ENCODE measurements around the gene TBC1D17. TPM values are rescaled to one million over a fixed set of nuclear protein-coding genes. Genes with fewer than 3 reads are reported as not detected.

The TBC1D17 gene
- total and polyA plus RNA-seq, 2 of the 13 experiments (the other 11 are each of a cell fraction or from before 2014, with no cell fraction given) = 9.7 to 16.9 TPM

- TF ChIP-seq RBFOX2 (IDR thresholded peaks at IDR 0.05; ENCODE audit: low read depth, low read length) (peak; percentile 81), ZEB1 (IDR thresholded peaks at IDR 0.05; ENCODE audit: insufficient replicate concordance, low read depth) (peak; percentile 44), ZBTB25 (CRISPR knock-in tag; IDR thresholded peaks at IDR 0.05) (0 out of 2 replicates have a peak, but pooled peaks have one; percentile 7), ZNF710 (CRISPR knock-in tag; IDR thresholded peaks at IDR 0.05; ENCODE audit: borderline replicate concordance) (0 out of 2 replicates have a peak, but pooled peaks have one; percentile 52), MED1 (CRISPR knock-in tag; IDR thresholded peaks at IDR 0.05) (0 out of 2 replicates have a peak, but pooled peaks have one; percentile 8), SP4 (CRISPR knock-in tag; IDR thresholded peaks at IDR 0.05) (0 out of 2 replicates have a peak, but pooled peaks have one; percentile 3), RXRB (CRISPR knock-in tag; IDR thresholded peaks at IDR 0.05; ENCODE audit: borderline replicate concordance) (no peak; the same call in 1 of the 2 replicates), ZNF747 (CRISPR knock-in tag; IDR thresholded peaks at IDR 0.05; ENCODE audit: borderline replicate concordance) (no peak; the same call in 1 of the 2 replicates), RFX5 (IDR thresholded peaks at IDR 0.05; ENCODE audit: low read depth, low read length) (no peak), RXRA (CRISPR knock-in tag; IDR thresholded peaks at IDR 0.05) (peak; percentile 77), AGO2 (optimal IDR thresholded peaks at IDR 0.05; ENCODE audit: low read depth, low read length) (peak; percentile 85), TSC22D2 (CRISPR knock-in tag; IDR thresholded peaks at IDR 0.05; ENCODE audit: borderline replicate concordance) (0 out of 2 replicates have a peak, but pooled peaks have one; percentile 11), ZNF773 (CRISPR knock-in tag; IDR thresholded peaks at IDR 0.05; ENCODE audit: borderline replicate concordance) (no peak), ZNF263 (CRISPR knock-in tag; IDR thresholded peaks at IDR 0.05) (peak; percentile 29; the same call in 1 of the 2 replicates), PHF21A (CRISPR knock-in tag; IDR thresholded peaks at IDR 0.05) (peak; percentile 52), ZNF768 (CRISPR knock-in tag; IDR thresholded peaks at IDR 0.05) (peak; percentile 73; the same call in 1 of the 2 replicates), ZZZ3 (CRISPR knock-in tag; IDR thresholded peaks at IDR 0.05; ENCODE audit: borderline replicate concordance) (no peak), YEATS2 (CRISPR knock-in tag; IDR thresholded peaks at IDR 0.05; ENCODE audit: borderline replicate concordance) (peak; percentile 21; the same call in 1 of the 2 replicates), NRL (CRISPR knock-in tag; IDR thresholded peaks at IDR 0.05; ENCODE audit: borderline replicate concordance) (no peak), NCOA2 (CRISPR knock-in tag; IDR thresholded peaks at IDR 0.05) (no peak)
Observed at GRCh38 chr19:49877879-49878743, 609 bp downstream of the TBC1D17 start (continued).
